GM21529 (cell line): Measurements from ENCODE around the gene GNAS-AS1.

Experiments
- ATAC-seq: cut with Tn5 transposase; IDR thresholded peaks from one replicate; pipeline ENCODE4 v1.9.1; 2021; ENCODE audit not compliant: unreplicated experiment

Gene GNAS-AS1

GRCh38 chr20:58787211-58788005, 63.3 kb downstream of the GNAS-AS1 start:
- no peak for ATAC-seq

GRCh38 chr20:58784321-58785074, 66.2 kb downstream of the GNAS-AS1 start:
- ATAC-seq = no peak

DNA sequence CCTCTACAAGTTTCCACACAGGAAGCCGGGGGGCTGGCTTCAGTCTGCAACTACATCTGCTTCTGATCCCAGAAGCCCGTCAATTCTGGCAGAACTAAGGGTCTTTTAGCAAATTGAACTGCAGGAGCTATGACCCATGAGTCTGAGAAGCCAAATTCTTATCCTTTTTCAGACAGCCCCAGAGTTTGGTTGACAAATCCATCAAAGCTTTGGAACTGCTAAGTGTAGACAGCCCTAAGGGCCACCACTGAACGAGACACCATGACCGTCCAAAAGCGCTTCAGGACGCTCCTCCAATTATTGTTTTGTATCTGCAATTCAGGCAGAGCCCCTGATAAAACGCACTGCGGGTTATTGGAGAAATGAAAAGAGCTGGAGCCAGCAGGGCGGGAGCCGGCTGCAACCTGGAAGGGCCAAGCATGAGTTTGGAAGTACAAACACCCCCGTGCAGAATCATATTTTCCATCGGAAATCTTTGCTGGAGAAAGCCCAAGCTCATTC, 67.1 kb downstream of the GNAS-AS1 start:
- ATAC-seq = no peak

GRCh38 chr20:58781138-58781537, 69.6 kb downstream of the GNAS-AS1 start:
- no peak for ATAC-seq

- no peak for ATAC-seq
Observed at GRCh38 chr20:58778760-58779159, 71.9 kb downstream of the GNAS-AS1 start.

GRCh38 chr20:58777657-58778056, 73.0 kb downstream of the GNAS-AS1 start:
- no peak for ATAC-seq

- ATAC-seq = no peak
Observed at GRCh38 chr20:58776109-58776508, 74.6 kb downstream of the GNAS-AS1 start.

DNA sequence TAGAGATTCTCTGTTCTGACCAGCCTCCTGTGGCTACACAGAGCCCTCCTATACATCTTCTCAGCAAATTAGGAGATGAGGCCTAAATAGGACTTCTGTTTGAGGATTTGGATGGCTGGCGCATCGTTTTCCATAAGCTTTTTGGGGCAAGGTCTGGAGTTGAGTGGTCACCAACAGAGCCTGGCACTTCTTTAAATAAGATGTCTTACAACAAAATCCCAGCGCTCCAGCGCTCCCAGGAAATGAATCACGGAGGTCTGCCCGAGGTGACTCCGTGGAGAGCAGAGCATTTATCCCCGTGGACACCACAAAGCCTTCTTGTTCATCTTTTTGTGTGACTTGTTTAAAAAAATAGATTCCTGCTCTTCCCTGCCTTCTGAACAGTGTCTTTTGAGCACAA, 75.3 kb downstream of the GNAS-AS1 start:
- ATAC-seq = no peak

- no peak for ATAC-seq
Observed at GRCh38 chr20:58774667-58775263, 75.9 kb downstream of the GNAS-AS1 start.

DNA sequence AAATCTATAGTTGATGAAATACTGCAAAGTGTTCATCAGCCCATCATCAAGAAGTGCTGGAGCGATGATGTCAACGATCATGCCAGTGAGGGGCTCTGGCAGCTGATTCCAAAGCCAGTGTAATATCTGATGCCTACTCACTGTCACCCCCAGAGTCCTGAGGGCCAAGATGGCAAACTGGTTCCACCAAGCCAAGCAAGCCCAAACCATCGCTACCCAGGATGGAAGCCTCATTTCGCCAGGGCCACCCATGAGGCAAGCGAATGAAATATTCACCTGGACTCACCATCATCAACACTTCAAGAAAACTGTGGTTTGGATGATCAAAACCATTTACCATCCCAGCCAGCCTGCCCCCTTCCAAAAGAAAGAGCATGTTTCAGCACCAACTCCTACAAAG, 76.5 kb downstream of the GNAS-AS1 start:
- no peak for ATAC-seq

DNA sequence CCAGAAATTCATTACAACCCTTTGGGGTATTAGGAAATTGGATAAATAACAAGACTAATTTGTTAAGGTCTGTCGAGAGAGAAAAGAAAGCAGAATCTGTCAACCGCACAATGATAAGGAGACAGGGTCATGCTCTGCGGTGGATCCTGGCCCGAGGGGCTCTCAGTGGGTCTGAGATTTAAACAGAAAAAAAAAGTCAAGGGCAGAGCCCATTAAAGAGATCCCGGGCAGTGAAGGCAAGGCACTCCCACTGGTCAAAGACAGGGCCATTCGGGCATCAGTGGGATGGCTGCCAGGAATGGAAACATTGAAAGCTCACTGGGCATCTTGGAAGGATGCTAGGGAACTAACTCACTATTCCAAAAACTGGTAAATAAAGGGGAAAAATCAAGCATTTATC, 77.9 kb downstream of the GNAS-AS1 start:
- ATAC-seq = no peak
